HT1080 (cell line): Measurements from ENCODE around the gene POU5F2. TPM values are rescaled to one million over a fixed set of nuclear protein-coding genes. Genes with fewer than 3 reads are reported as not detected.

Source experiments
- DNase-seq: peaks from one replicate; pipeline ENCODE4 v3.0.0-alpha.2; 2015; ENCODE audit warnings: low read depth
- total RNA-seq: library from RNA; depleted of rRNA; stranded (reverse); fragments of >200 nt; shearing (Covaris generic); gene quantifications from 2 replicates; pipeline ENCODE4 v1.2.3, GENCODE V29; 2014; rRNA removed

The POU5F2 gene
- total RNA-seq, 1 experiment from 2014 or later = 0.13 TPM

DNA sequence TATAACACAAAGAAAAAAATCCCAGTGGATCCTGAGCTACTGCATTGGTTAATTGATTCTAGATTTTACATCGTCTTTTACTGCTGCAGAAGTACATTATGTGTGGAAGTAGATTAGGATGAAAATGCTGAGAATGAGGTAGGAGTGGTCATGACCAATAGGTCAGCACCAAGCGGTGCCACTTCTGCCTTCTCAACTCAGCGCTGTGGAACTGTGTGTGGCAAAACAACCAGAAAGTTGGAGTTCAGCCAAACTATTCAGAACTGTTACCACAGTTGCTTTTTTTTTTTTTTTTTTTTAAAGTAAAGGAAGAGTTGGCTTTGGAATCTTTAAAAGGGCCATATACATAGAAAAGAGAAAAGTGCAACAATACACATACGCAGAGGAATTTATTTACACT lies 24.2 kb downstream of the POU5F2 start:
- DNase-seq = peak; percentile 5

DNA sequence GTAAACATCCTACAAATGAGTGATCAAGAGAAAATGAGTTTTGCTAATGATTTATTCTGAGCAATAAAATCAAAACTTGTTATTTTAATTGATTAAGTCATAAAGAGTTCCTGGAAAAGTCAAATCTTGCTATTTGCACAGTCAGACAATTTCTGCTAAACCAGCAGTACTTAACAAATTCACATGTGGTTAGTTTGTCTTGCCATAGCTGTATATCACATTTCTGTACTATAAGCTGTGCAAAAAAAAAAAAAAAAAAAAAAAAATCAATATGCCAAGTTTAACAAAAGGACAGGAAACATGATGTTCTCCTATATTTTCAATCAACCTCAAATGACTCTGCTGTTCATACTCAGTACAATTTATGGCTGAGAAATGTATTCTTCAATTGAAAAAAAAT lies 24.9 kb downstream of the POU5F2 start:
- DNase-seq = no peak

DNA sequence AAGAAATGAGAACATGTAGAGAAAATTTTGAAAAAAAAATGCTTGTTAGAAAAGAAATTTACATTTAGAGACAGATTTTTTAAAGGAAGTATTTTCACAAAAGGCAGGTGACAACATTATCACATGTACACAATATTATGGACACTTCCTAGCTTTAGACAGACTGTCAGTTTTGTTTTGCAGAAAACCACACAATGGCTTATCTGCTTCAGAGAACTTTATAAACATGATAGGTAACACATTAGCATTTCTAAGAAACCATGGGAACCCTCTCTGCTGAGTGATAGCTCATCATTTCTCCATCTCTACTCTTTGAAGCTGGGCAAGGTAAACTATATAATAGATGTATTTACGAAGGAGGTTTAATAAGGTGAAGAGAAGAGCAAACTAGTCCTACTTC lies 25.6 kb downstream of the POU5F2 start:
- no peak for DNase-seq

DNA sequence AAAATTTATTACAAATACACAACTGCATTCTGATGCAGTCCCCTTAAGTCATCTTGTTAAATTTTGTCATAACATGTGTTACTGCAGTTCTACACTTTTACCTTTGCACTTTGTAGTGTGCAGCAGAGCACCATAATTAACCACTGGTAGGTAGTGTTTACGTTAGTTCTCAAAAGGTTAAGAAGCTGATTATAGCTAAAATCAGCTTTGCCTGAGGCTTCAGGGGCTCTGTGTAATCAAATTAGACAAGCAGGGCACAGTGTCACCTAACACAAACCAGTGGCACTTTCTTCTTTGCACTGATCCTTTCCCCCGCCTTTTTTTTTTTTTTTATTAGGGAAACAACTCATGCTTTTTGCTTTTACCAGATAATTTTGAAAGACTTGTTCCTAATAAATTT lies 26.1 kb downstream of the POU5F2 start:
- no peak for DNase-seq

DNA sequence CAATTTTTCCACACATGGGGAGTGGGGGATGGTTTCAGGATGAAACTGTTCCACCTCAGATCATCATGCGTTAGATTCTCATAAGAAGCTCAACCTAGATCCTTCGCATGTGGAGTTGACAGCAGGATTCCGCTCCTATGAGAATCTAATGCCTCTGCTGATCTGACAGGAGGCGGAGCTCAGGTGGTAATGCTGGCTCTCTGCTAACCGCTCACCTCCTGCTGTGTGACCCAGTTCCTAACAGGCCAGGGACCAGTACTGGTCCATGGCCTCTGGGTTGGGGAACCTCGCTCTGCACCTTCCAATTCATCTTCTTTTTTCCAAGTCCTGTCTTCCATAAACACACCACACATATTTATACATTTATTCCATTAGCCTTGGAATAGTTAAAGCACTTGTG lies 33.0 kb downstream of the POU5F2 start:
- DNase-seq = no peak

DNA sequence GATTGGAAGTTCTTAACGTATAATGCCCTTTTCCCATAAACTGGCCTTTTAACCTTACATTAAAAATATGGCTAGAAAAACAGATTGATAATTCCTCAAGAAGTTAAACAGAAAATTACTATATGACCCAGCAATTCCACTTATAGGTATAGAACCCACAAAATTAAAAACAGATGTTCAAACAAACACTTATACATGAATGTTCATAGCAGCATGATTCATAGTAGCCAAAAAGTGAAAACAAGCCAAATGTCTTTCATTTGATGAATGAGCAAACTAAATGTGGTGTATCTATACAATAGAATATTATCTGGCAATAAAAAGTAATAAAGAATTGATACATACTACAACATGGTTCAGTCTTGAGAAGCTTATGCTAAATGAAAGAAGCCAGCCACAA lies 35.5 kb downstream of the POU5F2 start:
- no peak for DNase-seq

DNA sequence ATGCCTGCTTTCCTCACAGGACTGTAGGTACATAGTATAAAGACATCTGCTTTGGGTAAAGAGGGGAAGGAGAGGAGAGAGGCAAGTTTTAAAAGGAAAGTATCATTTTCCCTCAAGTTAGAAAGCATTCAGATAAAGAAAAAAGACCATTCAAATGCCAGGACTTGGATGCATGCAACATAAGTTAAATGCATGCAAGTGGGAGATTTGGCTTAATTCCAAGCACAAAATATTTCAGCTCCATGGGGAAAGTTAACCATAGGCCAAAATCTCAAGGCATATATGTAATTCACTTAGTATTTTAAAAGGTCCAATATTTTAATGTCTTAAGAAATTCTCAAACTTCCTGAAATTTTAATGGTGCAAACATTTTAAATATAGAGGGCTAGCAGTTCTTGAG lies 36.4 kb downstream of the POU5F2 start:
- no peak for DNase-seq

DNA sequence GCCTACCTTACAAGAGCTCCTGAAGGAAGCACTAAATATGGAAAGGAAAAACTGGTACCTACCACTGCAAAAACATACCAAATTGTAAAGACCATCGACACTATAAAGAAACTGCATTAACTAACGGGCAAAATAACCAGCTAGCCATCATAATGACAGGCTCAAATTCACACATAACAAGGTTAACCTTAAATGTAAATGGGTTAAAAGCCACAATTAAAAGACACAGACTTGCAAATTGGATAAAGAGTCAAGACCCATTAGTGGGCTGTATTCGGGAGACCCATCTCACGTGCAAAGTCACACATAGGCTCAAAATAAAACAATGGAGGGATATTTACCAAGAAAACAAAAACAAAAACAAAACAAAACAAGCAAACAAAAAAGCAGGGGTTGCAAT lies 49.4 kb downstream of the POU5F2 start:
- no peak for DNase-seq

Other genes starting within 250 kb of the POU5F2 start
- 2.2 and 3.0 TPM in 2 replicates for gene NR2F1-AS1, start 160.4 kb downstream of the POU5F2 start, total RNA-seq
- gene NR2F1, start 158.4 kb downstream of the POU5F2 start, total RNA-seq = 3.5 and 7.2 TPM in 2 replicates